Midbrain (tissue), 1 donor: ENCODE data around the gene ADAMTS9.

ENCODE experiments used
- DNase-seq: peaks from one replicate; lab custom pipeline; 2025; lab: John Stamatoyannopoulos, UW

Gene ADAMTS9

GRCh38 chr3:64685331-64685799, 2.4 kb downstream of the ADAMTS9 start:
- peak; percentile 39 for DNase-seq

DNA sequence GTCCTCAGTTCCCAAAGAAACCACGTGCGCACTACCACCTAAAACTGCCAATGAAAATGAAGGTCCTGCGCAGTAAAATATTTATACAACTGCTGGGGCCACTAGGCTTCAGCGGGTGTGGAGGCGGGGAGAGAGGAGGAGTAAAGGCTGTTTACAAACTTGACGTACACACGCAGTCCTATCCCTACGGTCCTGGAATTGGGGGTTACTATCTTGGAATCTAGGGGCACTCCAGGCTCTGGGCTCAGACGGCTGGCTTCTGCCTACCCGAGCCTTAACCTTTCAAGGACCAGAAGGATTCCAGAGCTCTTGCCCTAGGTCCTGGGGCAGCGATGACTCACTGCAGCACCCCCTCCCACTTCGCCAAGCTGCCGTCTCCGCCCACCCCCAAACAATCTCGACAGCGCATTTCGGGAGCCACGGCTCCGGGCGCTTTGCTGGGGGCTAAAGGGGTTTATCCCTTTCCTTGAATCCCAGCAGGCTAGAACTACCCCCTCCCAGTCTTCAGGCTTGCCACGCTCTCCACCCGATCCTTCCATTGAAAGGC, 3.0 kb downstream of the ADAMTS9 start:
- peak; percentile 12 for DNase-seq

GRCh38 chr3:64681827-64682226, 6.0 kb downstream of the ADAMTS9 start:
- no peak for DNase-seq

DNA sequence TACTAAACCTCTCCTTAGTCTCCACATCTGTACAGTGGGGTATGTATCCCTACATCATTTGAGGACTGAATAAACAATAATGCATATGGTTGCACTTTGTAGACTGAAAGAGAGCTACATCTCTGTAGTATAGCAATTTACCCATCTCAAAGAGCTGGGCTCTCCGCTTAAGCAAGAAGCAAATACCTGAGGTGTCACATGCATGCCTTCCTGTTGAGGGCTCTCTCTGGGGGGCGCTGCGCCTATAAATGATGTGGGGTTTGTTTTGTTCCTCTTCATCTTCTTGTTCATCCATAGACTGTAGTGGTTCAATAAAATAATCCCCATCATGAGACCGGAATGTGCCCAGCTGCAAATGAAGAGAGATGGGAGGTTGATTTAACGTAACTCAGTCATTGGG, 6.8 kb downstream of the ADAMTS9 start:
- no peak for DNase-seq

- DNase-seq, result no peak
Observed at GRCh38 chr3:64680334-64680733, 7.5 kb downstream of the ADAMTS9 start.

GRCh38 chr3:64677961-64678716, 9.7 kb downstream of the ADAMTS9 start:
- DNase-seq, result no peak

DNA sequence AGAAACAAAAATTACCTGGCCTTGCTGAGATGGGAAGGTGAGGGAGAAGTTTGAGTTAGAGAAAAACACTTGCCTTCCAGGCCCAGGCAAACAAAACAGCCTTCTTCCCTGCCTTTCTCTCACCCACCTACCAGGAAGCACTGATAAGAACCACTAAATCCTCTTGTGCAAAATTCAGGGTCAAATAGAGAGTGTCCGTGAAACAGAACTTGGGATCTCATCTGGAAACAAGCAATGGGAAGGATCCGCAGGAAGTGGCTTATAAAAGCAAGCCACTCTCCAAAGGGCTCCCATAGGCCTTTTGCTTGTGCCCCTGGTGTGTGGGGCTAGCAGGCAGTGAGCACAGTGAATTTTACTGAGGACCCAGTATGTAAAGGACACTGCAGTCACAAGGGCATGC, 11.0 kb downstream of the ADAMTS9 start:
- no peak for DNase-seq

GRCh38 chr3:64675687-64676247, 12.0 kb downstream of the ADAMTS9 start:
- DNase-seq, result no peak

GRCh38 chr3:64674591-64675076, 13.2 kb downstream of the ADAMTS9 start:
- DNase-seq, result no peak

DNA sequence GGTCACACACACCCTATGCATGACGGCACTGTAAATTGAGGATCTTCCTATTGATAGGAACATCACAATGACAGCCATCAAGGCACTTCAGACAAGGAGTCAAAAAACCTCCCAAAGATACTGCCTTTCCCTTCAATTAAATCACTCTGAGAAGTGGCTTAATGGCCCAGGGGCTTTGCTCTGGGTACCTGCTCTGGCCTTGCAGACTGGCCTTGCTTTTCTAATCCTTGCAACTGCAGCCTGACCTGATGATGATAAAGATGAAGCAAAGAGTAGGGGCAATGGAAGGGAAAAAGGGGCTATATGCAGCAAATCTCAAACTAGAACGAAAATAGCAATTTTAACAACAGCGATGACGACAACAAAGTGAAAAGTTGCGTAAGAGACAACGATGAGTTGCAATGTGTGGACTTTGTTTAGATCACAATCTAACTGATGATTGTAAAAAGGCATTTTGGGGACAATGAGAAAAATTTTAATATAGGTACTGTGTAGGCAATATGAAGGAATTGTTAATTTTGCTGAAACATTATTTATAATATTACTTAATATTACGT, 14.6 kb downstream of the ADAMTS9 start:
- DNase-seq, result no peak

GRCh38 chr3:64668582-64669510, 19.0 kb downstream of the ADAMTS9 start:
- no peak for DNase-seq

DNA sequence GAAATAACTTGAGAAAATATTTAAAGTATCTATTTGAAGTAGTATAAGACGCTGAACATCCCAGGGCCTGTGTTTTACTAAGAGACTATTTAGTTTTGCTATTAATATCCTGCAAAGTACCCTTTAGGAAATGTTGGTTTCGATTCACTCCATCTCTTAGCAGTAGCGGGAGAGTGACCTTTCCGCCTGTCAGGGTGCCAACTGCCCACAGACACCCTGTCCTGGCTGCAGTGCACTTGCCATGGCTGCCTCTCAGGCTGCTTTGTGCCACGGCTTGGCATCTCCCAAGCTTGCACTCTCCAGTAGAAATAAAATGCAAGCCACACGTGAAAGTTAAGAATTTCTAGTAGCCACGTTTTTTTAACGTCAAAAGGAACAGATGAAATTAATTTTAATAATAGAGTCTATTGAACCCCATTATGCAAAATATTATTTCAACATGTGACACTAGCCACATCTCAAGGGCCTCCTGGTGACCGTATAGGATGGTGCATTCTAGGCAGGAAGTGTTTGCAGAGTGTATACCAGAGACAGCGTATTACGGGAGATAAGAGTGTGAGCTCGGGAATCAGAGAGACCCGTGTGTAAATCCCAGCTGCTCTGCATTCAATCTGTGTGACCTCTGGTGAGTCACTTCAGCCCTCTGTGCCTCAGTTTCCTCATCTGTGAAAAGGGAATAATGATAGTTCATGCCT, 19.8 kb downstream of the ADAMTS9 start:
- DNase-seq, result peak; percentile 32

- DNase-seq, result no peak
Observed at GRCh38 chr3:64667138-64667537, 20.7 kb downstream of the ADAMTS9 start.

DNA sequence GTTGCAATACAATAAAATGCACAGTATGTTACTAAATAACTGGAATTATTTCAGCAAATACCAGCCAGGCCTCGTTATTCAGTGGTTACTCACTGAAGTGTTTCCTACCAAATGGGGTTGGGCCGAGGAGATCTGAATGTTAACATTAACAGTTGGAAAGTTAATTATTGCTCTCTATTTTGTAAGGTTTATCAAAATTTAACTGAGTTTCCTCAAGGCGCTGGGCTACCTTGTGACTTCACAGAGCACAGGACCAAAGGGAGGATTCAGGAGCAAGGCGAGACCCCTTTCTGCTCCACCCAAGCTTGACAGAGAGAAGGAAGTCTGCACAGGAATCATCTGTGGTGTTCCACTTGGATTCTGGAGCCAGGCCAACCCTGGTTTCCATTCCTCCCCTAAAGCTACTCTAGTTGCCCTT, 21.6 kb downstream of the ADAMTS9 start:
- no peak for DNase-seq

GRCh38 chr3:64664397-64664796, 23.4 kb downstream of the ADAMTS9 start:
- no peak for DNase-seq

GRCh38 chr3:64659617-64659978, 28.2 kb downstream of the ADAMTS9 start:
- DNase-seq, result no peak

DNA sequence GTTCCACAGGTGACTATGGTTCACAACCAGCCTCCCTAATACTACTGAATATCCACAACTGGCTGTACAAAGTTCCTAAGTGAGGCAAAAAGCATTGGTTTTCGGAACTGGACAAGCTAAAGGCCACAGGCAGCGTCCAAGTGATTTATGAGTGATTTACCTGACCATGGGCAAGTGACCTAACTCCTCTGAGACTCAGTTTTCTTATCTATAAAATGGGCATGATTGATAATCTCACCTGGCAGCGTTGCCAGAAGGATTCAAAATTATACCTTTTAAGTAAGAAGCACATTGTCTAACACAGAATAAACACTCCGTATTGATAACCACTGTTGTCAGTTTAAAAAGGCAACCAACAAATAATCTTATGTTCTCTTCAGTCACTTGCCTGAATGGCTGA, 29.8 kb downstream of the ADAMTS9 start:
- no peak for DNase-seq

GRCh38 chr3:64656544-64656943, 31.3 kb downstream of the ADAMTS9 start:
- DNase-seq, result no peak

GRCh38 chr3:64655160-64655559, 32.6 kb downstream of the ADAMTS9 start:
- DNase-seq, result no peak

DNA sequence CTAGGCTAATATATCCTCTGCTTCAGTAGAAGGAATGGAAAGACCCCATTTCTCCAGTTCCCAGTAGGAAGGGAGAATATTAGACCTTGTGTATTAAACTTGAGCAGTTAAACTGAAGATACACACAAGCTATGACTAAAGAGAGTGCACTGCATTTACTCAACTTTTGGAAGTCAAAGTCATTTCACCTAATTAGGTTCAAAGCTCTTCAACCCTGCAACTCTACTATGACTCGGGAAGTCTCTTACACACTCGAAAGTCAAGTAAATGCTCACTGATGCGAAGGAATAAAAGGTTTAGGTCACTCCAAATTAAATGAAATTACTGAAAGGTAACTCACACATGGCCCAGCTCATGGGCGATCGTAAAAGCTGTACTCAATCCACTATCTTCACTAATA, 33.8 kb downstream of the ADAMTS9 start:
- no peak for DNase-seq

GRCh38 chr3:64653101-64653500, 34.7 kb downstream of the ADAMTS9 start:
- DNase-seq, result no peak
